HL-60 (cell line): ENCODE results near the gene SLC43A2.

ENCODE experiments used
- DNase-seq, 2 experiments: peaks; one replicate each; pipeline ENCODE4 v3.0.0-alpha.2; 2010 to 2020; ENCODE audit warnings: low read depth in 1 of 2, low spot score in 1 of 2
- H3K27ac ChIP-seq: fragments of 250-450 bp; sonication (Bioruptor Pico); replicated peaks from 2 replicates; pipeline ENCODE4 v1.5.1; 2020; ENCODE audit warnings: mild to moderate bottlenecking, moderate library complexity
- H3K27me3 ChIP-seq: fragments of 250-450 bp; sonication (Bioruptor Pico); 2 replicates; pipeline ENCODE4 v1.5.1; 2021; ENCODE audit warnings: mild to moderate bottlenecking, moderate library complexity; ENCODE audit not compliant: insufficient read depth, poor library complexity, severe bottlenecking
- H3K4me3 ChIP-seq: replicated peaks from 2 replicates; pipeline ENCODE4 v1.5.1; 2011; ENCODE audit warnings: mild to moderate bottlenecking, control low read depth, low read length; ENCODE audit not compliant: insufficient read depth
- GABPA ChIP-seq: IDR thresholded peaks from 2 replicates; pipeline ENCODE4 v1.6.1; 2012; ENCODE audit warnings: low read depth
- POLR2AphosphoS5 ChIP-seq: IDR thresholded peaks from 2 replicates; pipeline ENCODE4 v1.6.1; 2012; ENCODE audit warnings: low read depth
- SPI1 ChIP-seq: IDR thresholded peaks from 2 replicates; pipeline ENCODE4 v1.6.1; 2012; ENCODE audit warnings: low read depth, mild to moderate bottlenecking, borderline replicate concordance
- TF ChIP-seq, protein P1 (sequence below): IDR thresholded peaks from 2 replicates; pipeline ENCODE4 v1.6.1; 2012; ENCODE audit warnings: low read depth; ENCODE audit not compliant: insufficient replicate concordance
- TF ChIP-seq, protein P2 (sequence below): IDR thresholded peaks from one replicate; pipeline ENCODE4 v1.5.1; 2011; ENCODE audit warnings: low read length, control low read depth, inconsistent platforms; ENCODE audit not compliant: insufficient read depth

SLC43A2 gene

DNA sequence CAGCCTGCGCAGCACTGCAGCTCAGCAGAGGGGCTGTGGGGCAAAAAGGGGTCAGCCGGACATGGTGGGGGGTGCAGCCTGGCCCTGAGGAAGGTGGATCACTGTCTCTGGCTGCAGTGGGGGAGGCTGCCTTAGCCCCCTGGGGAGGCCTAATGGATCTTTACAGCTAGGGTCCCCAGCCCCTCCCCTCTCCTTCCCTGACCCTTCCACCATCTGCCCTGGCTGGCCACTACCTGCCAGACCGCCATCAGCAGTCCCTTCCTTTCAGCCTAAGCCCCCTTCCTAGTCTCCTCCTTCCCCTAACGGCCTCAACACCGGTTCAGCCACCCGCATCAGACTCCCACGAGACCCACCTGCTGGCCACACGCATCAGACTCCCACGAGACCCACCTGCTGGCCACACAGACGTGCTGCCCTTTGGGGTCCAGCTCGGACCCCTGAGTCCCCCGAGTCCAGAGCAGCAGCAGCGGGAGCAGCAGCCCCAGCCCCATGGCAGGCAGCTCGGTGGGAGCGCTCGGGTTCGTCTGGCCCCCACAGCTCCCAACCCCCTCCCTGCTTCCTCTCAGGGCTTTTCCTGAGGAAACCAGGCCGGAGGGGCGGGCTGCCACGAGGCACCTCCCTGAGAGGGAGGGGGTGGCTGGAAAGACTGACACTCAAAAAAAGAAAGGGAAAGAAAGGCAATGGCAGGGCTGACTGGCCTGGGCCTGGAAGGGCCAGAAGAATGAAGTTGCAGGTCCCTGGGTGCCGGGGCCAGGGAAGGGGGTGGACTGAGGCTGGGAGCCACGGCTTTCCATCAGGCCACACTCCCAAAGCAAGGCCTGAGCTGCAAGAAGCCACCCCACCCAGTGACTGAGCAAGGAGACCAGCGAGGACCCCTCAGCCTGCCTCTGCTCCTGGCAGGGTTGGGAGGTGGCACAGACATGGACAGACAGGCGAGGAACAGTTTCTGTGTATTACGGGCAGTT lies 16.9 kb upstream of the SLC43A2 start, which contains the start of gene SCARF1:
SCARF1 (minus strand) TSS at position 526 of the 965 bp plus-strand sequence; CDS start at position 491, 35 bp downstream.
- DNase-seq = no peak
- Histone ChIP-seq H3K27ac (no peak within 1 kb of the TSS), H3K4me3 (no peak within 1 kb of the TSS), H3K27me3 (no peaks in the 10 kb centered on the region)
- no peak for TF ChIP-seq POLR2AphosphoS5
- no peak for TF ChIP-seq GABPA
- TF ChIP-seq, protein P1, sequence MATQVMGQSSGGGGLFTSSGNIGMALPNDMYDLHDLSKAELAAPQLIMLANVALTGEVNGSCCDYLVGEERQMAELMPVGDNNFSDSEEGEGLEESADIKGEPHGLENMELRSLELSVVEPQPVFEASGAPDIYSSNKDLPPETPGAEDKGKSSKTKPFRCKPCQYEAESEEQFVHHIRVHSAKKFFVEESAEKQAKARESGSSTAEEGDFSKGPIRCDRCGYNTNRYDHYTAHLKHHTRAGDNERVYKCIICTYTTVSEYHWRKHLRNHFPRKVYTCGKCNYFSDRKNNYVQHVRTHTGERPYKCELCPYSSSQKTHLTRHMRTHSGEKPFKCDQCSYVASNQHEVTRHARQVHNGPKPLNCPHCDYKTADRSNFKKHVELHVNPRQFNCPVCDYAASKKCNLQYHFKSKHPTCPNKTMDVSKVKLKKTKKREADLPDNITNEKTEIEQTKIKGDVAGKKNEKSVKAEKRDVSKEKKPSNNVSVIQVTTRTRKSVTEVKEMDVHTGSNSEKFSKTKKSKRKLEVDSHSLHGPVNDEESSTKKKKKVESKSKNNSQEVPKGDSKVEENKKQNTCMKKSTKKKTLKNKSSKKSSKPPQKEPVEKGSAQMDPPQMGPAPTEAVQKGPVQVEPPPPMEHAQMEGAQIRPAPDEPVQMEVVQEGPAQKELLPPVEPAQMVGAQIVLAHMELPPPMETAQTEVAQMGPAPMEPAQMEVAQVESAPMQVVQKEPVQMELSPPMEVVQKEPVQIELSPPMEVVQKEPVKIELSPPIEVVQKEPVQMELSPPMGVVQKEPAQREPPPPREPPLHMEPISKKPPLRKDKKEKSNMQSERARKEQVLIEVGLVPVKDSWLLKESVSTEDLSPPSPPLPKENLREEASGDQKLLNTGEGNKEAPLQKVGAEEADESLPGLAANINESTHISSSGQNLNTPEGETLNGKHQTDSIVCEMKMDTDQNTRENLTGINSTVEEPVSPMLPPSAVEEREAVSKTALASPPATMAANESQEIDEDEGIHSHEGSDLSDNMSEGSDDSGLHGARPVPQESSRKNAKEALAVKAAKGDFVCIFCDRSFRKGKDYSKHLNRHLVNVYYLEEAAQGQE = no peak
- TF ChIP-seq, protein P2, sequence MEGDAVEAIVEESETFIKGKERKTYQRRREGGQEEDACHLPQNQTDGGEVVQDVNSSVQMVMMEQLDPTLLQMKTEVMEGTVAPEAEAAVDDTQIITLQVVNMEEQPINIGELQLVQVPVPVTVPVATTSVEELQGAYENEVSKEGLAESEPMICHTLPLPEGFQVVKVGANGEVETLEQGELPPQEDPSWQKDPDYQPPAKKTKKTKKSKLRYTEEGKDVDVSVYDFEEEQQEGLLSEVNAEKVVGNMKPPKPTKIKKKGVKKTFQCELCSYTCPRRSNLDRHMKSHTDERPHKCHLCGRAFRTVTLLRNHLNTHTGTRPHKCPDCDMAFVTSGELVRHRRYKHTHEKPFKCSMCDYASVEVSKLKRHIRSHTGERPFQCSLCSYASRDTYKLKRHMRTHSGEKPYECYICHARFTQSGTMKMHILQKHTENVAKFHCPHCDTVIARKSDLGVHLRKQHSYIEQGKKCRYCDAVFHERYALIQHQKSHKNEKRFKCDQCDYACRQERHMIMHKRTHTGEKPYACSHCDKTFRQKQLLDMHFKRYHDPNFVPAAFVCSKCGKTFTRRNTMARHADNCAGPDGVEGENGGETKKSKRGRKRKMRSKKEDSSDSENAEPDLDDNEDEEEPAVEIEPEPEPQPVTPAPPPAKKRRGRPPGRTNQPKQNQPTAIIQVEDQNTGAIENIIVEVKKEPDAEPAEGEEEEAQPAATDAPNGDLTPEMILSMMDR = no peak

DNA sequence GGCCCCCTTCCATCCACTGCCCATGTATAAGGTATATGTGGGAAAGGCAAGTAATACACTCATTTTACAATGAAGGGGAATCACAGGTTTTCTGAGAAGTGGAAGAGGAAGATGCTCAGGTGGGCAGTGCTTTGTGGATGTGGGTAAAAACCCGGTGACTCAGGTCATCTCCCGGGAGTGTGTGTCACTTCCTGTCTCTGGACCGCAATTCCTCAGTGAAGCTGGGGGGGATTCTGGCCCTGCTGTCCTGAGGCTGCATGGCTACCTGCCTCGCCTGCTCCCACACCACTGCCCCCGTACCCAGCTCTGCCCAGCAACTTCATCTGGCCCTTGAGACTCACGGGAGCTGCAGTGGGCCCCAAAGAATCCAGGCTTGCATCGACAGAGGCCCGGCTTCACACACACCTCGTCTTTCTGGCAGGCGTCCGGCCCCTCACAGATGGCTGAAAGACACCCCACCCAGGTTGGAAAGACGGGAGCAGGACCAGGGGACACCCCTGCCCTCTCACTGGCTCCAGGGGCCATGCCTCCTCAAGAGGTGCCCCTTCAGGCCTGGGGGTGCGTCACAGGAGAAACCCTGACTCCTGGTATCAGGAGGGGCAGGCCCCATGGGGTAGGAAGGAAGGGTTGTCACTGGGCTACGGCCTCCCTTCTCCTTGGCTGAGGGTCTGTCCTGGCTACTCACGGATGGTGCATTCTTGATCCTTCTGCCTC lies 16.0 kb upstream of the SLC43A2 start:
- TF ChIP-seq, protein P2 = no peak
- TF ChIP-seq SPI1 (no peak), GABPA (no peak), POLR2AphosphoS5 (no peak)
- TF ChIP-seq, protein P1 = no peak
- Histone ChIP-seq H3K27ac (no peak overlapping the region), H3K4me3 (no peak overlapping the region), H3K27me3 (no peaks in the 10 kb centered on the region)
- no peak for DNase-seq

DNA sequence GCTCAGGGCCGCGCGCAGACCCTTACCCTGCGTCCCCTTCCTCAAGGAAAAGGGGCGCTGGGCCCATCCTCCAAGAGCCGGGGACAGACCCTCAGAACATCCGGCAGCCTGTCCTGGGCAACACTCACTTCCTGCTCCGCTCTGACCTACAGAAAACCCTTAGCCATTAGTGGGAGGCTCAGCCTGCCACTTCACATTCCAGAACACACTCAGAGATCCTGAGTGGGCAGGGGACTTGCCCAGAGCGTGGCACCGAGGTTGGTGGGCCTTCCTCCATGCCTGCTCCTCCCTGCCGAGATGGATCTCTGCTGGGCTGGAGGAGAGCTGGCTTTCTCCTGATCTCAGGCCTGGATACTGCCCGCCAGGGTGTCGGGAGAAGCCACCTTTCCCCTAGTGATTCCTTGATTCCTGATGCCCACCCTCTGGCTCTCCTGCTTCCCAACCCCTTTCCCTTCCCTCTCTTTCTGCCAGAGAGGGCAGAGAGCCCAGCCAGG lies 15.4 kb upstream of the SLC43A2 start:
- no peak overlapping the region for H3K27ac ChIP-seq
- H3K4me3 ChIP-seq = no peak overlapping the region
- DNase-seq = no peak
- no peaks in the 10 kb centered on the region for H3K27me3 ChIP-seq
- TF ChIP-seq SPI1 (no peak), GABPA (no peak), POLR2AphosphoS5 (no peak)
- TF ChIP-seq, protein P2 = no peak
- TF ChIP-seq, protein P1 = no peak
